HG03442 (cell line): ENCODE results near the gene MBD4.
"Not testable (repeated sequence)": the region's sequence is repeated elsewhere in the genome, so short reads cannot be mapped to it uniquely, and the experiment has no call there.

ENCODE experiments used
- ATAC-seq: cut with Tn5 transposase; IDR thresholded peaks from one replicate; pipeline ENCODE4 v1.9.1; 2021; ENCODE audit warnings: mild to moderate bottlenecking, moderate library complexity; ENCODE audit not compliant: unreplicated experiment

The MBD4 gene

DNA sequence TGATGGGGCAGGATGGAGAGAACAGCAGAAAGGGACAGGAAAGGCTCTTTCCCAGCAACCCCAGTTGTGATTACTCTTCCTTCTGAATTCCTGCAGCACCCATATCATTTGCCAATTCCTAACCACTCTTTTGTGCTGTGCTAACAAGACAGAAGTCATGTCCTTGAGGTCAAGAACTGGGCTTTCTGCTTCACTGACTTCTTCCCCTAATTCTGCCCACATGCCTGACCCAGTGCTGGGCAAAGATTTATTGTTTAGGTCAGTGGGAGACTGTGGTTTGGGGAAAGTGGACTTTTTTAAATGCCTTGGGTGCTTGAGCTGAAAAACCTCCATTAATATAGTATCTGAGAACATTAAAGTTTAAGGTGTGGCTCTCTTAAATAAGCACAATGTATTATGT lies 7.1 kb downstream of the MBD4 start:
- no peak for ATAC-seq

DNA sequence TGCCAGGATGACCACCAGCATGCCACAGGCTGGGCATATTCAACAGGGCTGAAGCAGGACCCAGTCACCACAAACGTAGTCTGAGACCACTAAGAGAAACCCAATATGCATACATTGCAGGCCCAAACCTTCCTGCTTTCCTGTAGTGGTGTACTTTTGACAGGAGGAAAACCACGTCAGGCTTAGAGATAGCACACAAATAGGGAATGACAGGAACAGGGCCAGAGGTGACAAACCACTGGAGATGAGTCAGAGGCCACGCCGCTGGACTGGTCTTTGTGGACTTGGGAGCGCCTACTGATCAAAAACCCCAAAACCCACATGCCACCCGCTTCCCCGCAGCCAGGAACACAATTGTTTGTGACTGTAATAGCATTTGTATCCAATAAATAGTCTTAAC lies 7.7 kb downstream of the MBD4 start:
- no peak for ATAC-seq

DNA sequence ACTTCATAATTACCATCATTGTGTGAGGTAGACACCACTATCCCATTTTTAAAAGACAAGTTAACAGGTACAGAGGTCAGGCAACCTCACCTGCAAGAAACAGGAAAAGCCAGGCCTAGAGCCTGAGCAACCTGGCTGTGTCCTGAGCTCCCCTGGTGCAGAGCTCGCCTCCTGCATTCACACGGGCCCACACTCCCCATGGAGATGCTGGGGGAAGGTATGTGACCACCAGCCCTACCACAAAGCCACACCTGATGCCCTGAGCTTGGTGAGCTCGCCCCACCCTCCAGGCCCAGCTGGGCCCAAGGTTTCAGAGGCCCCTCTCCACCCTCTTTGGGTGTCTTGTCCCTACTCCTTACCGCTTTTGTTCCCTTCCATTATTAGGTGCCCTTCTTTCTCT lies 10.1 kb downstream of the MBD4 start:
- no peak for ATAC-seq

DNA sequence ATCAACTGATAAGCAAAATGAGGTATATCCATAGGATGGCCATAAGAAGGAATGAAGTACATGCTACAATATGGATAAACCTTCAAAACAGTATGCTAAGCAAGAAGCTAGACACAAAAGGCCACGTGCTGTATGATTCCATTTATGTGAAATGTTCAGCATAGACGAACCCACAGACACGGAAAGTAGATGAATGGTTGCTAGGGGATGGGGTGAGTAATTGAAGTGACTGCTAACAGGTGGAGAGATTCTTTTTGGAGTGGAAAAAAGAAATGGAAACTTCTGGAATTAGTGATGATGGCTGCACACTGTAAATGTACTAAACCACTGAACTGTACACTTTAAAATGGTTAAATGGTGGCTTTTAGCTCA lies 10.7 kb downstream of the MBD4 start:
- ATAC-seq, result no peak

DNA sequence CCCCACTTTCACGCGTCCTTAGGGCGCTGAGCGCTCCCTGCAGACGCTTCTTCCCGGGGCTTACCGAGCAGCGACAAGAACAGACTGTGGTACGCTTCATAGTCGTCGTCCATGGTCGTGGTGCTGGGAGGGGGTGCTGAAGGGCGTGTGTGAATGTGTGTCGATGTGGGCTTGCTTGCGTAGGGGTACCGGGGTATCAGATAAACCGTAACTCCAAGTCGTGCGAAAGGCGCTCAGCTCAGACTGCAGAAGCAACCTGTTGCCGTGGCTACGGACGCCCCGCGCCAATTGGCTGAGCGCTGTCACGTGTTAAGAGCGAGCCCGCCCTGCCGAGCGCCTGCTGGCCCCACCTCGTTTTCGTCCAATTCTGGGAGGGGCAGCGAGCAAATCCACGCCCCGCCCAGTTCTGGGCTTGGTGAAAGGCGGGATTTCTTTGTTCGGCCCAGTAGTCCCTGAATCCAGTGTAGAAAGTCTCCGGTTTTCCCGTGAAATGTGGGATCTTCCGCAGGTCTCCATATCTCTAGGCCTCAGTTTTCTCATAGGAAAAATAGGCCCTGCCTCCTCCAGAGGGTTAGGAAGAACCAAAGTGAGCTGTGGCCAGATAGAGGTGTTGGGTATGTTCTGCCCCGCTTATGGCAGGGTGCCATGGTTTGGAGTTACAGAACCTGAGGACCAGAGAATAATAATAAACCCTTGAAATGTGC lies 11.2 kb downstream of the MBD4 start, which contains the start of gene EFCAB12:
TSS of gene EFCAB12 (minus strand) at position 261 of the 704 bp plus-strand sequence. CDS start at position 113, 148 bp downstream.
- peak; percentile 87 for ATAC-seq

DNA sequence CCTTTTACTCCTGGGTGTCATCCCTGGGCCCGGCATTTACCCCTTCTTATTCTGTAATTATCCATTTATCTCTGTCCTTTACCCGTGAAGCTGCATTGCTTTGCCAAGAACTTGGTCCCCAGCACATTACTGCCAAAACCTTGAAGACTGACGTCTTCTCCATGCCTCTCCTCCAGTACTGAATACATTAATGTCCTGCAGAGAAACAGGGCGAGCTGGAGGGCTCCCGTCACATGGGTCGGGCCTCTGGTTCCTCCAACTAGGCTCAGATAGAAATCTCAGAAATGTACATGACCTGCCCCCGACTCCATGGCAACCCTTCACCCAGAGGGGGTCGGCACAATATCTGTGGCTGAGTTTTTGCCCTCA lies 11.8 kb downstream of the MBD4 start:
- no peak for ATAC-seq

DNA sequence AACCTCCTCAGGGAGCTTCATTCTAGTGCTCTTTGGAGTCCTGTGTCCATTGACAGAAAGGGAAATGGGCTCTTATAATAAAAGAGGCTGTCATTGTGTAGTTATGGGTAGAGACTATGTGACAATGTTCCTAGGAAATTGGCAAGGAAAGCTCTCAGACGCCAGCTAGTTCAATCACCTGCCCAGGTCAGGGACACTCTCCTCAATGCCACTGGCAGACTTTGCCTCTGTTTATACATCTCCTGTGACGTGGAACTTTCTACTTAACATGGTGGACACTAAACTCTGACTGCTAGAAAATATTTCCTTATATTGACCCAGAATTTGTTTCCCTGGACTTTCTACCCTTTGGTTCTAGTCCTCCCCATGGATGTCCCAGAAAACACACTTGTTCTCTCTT lies 14.1 kb downstream of the MBD4 start:
- no peak for ATAC-seq

DNA sequence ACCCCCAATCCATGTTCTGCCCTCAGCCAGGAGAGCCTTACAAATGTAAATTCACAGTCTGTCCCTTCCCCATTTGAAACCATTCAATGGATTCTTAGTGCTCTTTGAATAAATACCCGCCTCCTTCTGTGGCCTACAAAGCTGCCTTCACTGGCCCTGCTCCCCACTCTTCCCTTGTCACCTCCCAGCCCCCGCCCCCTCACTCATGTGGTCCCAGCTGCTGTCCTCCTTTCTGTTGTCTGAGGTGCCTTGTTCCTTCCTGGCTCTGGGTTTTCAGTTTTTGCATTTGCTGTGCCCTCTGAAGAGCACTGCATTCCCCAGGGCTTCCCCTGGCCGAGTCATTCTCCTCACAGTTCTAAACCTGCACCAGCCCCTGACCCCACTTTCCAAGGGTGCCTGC lies 14.5 kb downstream of the MBD4 start:
- ATAC-seq, result no peak

DNA sequence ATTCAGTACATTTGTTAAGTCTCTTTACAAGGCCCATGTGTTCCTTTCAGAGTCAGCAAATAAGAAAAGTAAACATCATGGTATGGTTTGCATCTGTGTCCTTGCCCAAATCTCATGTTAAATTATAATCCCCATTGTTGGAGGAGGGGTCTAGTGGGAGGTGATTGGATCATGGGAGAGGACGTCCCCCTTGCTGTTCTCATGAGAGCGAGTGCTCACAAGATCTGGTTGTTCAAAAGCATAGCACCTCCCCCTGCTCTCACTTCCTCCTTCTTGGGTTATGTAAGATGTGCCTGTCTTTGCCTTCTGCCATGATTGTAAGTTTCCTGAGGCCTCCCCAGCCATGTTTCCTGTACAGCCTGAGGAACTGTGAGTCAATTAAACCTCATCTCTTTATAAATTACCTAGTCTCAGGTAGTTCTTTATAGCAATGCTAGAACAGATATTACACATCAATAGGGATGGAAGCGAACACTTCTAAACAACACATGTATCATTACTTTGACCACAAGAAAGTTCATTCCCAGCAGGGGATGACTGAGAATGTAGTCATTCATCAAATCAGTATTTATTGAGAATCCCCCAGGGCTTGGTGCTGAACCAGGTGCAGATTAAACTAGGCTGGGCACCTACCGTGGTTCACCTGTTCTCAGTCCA lies 15.4 kb downstream of the MBD4 start:
- ATAC-seq, result peak; percentile 58

DNA sequence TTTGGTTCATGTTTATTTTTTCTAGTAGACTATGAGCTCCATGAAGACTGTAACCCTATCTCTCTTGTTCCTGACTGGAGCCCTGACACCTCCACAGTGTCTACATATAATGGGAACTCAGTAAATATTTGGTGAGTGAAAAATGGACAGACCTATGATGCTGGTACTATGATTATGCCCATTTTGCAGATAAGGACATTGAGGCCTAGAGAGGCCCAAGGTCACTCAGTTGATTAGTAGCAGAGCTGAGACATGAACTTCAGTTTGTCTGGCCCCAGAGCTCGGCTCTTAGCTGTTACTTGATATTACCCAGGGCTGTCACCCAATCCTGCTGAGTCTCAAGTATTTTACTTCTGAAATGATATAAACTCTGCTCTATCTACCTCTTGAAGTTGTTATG lies 16.9 kb downstream of the MBD4 start:
- ATAC-seq, result no peak

DNA sequence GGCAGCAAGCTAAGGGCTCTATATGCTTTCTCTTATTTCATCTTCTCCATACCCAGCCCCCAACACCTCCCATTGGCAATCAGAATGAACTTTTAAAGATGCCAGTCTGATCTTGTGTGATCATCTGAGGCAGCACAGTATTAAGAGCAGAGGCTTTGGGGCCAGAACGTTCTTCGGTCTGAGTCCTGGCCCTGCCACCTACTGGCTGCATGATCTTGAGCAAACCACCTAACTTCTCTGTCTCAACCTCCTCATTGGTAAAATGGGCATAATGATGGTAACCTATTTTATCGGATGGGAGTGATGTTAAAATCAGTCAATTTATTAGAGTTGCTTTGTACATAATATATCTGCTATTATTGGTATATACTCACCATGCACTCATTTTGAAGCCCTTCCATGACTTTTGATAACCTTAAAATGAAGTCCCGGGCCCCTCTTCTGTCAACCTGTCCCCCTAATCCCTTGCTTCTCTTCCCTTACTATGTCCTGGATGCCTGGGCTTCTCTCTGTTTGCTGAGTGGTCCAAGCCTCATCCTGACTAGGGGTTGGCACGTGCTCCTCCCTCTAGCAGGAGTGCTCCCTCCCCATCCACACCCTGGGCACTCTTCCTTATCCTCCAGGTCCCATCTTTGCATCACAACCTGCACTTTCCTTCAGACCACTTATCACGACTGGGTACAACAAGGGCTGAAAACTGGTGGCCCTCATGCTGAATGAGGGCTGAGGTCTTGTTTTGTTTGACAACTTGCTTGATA lies 17.6 kb downstream of the MBD4 start:
- ATAC-seq, result no peak

DNA sequence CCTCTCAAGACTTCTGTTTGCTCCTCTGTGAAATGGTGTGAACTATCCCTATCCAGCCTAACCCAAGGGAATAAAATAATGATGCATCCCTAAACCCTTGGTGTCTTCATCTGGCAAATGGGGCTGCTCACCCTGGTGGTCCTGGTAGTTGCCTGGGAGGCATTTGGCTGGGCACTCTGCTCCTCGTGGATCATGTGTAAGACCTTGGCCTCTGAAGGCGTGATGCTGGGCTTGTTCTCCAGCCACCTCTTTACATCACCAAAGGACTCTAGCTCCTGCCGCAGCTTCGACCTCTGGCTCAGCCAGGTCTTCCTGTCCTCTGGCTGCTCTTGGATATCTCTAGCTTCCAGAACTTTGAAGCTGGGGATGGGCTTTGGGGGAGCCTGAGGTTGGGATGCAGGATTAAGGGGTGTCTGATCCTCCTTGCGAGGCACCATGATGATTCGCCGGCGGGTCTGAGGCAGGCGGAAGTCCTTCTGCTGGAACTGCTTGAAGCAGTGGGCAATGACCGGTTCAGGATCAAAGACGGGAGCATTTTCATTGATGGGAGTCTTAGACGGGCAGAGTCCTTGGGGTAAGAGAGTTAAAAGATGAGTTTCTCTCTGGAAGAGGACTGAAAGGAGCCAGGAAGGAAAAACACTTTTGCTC lies 18.4 kb downstream of the MBD4 start:
- ATAC-seq, result no peak

DNA sequence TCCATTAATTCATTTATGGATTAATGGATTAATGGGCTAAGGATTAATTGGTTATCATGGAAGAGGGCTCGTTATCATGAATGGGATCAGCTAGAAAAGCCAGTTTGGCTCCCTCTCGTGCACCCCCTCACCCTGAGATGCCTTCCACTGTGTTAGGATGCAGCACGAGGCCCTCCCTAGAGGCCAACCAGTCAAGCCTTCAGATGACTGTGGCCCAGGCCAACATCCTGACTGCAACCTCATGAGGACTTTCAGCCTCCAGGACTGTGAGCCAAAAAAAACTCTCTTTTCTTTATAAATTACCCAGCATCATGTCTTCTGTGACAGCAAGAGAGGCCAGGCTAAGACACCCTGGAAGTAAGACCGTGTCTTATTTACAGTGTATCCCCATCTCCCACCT lies 20.3 kb downstream of the MBD4 start:
- ATAC-seq, result no peak

DNA sequence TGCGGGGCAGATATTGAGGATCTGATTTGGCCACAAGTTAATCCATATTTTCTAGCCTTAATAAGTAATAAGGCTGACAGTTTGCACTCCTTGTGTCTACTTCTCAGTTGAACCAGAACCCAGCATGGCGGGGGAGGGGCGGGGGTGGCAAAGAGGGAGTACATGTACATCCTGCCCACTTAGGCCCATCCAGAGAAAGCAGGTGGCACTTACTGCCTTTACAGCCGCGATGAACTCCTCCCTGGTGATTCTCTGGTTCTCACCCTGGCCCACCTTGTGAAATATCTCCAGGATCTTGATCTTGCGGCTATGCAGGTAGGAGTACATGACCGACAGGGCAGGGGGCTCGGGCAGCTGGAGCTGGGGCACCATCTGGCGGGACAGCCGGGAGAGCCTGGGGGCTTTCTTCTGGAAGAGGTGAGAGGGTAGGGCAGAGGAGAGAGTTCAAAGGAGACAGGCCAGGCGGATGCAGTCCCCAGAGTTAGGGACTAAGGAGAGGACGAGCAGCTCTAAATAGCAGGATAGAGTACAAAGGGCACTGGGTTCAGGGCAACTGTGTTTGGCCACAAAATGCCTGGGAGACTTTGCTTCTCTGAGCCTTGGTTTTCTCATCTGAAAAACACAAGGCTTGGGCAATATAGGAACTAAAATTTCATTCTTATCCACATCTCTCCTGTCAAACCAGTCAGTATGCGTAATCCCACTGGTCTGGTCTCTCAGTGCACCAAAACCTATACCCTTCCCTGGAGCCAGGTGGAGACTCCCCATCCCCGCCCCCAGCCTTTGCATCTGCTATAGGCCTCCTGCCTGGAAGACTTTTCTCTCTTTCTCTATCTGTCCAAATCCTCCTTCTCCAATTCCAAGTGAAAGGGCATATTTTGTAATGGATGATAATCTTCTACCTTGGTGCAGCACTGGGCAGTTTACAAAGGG lies 21.4 kb downstream of the MBD4 start:
- ATAC-seq, result no peak

DNA sequence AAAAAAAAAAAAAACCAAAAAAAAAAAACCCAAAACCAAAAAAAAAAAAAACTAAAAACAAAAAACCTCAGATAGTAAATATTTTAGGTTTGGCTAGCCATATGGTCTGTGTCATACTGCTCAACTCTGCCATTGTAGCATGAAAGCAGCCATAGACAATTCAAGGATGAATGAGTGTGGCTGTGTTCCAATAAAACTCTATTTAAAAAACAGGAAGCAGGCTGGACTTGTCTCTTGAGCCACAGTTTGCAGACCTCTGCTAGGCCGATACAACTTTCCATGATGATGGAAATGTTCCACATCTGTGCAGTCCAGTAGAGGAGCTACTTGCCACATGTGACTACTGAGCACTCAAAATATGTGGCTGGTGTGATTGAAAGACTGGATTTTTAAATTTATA lies 22.4 kb downstream of the MBD4 start:
- ATAC-seq, result no peak

DNA sequence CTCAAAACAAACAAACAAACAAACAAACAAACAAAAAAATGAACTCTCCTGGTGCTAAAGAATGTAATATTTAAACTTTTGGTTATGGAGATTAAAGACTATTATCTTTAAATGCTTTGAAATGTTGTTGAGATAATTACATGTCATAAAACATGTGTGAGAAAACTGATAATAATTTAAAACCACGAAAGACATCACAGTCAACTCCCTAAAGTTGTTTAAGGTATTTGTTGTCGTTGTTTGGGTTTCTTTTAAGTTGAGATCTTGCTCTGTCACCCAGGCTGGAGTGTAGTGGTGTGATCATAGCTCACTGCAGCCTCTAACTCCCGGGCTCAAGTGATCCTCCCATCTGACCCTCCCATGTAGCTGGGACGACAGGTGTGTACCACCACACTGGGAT lies 23.3 kb downstream of the MBD4 start:
- ATAC-seq, result no peak

DNA sequence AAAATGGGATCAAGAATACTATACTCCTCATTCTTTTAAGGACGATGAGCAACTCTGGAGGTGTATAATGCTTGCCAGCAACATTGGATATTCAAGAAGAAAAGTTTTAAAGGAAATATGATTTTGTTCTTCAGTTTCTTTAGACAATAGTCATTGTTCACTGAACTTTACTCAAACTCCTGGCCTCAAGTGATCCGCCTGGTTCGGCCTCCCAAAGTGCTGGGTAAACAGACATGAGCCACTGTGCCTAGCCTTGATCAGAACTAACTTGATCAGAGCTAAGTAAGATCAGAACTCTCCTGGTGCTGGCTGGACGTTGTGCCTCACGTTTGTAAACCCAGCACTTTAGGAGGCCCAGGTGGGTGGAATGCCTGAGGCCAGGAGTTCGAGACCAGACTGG lies 23.9 kb downstream of the MBD4 start:
- no peak for ATAC-seq

DNA sequence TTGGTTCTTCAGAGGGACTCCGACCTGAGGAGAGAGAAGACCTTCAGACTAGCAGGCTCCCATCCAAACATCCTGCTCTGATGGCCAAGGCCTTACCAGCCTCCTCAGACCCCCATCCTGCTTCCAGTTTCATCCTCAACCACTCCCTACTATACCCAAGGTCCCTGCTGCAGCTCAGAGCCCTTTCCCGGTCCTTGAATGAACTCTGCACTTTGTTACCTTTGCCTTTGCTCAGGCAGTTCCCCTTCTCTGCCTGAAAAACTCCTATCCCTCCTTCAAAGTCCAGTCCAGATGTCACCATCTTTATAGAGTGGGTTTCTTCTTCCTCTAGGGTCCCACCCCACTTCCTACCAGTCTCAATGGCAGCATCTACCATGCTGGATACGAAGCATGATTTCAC lies 24.4 kb downstream of the MBD4 start:
- ATAC-seq, result no peak

DNA sequence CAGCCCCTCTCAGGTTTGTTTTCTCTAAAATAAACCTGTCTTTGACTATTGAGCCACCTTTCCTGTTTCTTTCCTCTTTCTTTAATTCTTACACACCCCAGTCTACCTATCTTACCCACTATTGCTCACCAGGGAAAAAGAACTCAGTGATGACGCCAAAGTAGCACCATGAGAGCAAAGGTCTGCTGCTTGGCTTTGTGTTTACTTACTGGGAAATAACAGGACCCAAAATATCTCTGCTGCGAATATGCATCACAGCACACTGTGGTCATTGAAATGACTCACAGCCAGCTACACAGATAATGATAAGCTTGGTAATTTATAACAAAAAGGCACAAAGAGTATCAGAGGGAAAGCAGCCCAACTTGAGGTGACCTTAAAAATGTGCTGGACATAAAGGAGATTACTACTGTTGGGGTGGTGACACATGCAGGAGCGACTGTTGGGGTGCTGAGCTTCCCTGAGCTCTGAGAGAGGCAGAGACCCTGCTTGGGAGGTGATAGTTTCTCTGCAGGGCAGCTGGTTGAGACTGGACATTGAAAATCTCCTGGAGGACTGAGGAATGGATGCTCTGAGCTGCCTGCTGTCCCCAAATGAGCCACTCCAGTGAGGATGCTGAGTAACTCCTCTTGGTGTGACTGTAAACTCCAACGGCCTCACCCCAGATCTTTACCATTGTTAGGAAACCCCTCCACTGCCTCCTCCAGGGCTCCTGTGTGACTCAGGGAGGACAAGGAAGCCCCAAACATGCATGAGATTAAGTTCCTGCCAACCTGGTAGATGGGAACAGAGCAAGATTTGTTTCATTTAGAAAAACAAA lies 25.9 kb downstream of the MBD4 start:
- ATAC-seq, result peak; percentile 90

DNA sequence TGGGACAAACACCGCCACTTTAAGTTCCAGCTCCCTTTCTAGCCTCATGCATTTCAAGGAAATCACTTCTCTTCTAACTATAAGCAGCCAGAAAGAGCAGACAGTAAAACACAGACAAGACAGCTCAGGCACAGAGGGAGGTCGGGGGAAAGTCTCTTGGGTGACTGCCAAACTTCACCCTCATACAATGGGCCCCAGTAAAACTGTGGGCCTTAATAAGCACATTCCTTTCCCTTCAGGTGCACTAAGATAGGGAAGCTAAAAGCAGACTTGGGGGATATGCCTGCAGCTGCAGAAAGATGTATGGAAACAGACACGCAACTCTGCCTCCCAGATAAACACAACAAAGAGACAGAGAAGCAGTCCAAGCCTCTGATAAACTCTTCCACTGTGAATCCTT lies 26.5 kb downstream of the MBD4 start:
- ATAC-seq, result not testable (repeated sequence)
